Raji (cell line): ENCODE data around the gene LEKR1.

Source experiments
- POLR2A ChIP-seq: IDR thresholded peaks from 2 replicates; pipeline ENCODE4 v1.6.1; 2011; ENCODE audit warnings: low read depth, low read length, control low read depth; ENCODE audit not compliant: insufficient read depth

LEKR1 gene

GRCh38 chr3:156797368-156797767 lies 28.8 kb upstream of the LEKR1 start:
- no peak for TF ChIP-seq POLR2A

GRCh38 chr3:156801746-156802145 lies 24.4 kb upstream of the LEKR1 start:
- no peak for TF ChIP-seq POLR2A

DNA sequence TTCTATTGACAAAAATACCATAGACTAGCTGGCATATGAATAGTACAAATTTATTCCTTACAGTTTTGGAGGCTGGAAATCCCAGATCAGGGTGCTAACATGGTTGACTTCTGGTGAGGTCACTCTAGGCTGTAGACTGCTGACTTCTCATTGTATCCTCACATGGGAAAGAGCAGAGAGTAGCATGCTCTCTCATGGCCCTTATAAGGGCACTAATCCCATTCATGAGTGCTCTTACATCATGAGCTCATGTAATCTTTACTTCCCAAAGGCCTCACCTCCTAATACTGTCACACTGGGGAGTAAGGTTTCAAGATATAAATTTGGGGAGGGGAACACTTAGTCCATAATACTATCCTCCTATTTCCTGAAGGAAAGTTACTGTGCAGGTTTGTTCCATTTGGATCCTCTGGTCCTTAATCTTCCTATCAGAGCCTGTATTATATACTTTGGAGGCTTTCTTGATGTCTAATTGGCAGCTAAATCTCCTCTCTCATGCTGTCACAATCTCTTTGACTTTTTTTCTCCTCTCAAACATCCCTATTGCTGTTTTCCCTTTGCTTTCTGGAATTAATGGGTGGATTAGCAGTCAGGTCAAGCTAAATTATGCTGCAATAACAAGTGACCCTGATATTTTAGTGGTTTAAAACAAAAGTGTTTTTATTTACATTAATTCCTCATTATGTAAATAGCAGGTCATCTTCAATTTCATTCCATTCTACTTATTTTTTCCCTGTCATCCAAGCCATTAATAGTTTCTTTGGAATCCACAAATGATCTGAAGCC lies 23.1 kb upstream of the LEKR1 start:
- no peak for TF ChIP-seq POLR2A

DNA sequence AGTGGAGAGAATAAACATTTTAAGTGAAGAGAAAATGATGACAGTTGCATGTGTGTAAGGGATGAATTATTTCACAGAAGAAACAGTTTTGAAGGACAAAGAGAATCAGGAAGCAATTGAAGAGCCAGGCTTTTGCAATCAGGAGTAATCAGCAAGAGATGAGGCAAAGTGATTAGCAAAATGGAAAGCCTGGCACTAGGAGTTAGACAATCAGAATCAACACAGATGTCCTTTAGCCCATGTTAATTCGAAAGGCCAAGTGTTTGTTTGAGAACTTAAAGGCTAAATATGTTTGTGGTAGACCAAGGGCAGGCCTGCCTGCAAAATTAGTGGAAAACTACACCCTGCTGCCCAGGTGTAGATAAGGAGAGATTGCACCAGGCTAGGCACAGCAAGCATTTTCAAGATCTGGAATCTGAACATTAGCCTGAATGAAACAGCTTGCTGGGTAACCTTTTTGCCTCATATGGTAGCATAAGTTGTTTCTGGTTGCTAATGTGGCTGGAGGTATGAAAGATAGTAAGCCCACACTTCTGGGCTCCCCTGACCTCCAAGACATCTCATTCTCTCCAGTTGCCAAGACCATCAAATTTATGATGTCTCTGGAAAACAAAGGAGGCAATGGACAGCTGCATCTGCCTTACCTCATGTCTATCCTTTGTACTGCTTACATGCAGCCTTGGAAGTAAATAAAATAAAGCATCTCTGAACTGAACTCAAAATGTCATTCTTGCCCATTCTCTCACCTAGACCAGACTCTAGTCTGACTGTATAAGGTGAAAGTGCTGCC lies 22.0 kb upstream of the LEKR1 start:
- no peak for TF ChIP-seq POLR2A

DNA sequence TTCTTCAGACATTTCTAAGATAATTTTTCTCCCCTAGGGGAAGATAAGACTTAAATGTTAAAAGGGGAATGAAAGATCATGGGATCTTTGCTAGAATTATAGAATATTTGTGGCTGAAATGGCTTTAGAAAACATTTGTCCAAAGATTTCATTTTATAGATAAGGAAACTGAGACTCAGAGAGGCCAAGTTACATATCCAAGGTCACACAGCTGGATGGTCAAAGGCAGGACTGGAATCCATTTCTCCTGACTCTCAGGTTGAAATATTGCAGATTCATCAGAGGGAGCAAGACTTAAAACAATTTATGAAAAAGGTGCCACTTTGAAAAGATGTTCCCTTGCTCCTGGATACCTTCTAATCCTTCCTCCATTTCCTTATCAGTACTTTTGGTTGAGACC lies 19.5 kb upstream of the LEKR1 start:
- TF ChIP-seq POLR2A: no peak

- TF ChIP-seq POLR2A: no peak
Observed at GRCh38 chr3:156808025-156808424, 18.1 kb upstream of the LEKR1 start.

DNA sequence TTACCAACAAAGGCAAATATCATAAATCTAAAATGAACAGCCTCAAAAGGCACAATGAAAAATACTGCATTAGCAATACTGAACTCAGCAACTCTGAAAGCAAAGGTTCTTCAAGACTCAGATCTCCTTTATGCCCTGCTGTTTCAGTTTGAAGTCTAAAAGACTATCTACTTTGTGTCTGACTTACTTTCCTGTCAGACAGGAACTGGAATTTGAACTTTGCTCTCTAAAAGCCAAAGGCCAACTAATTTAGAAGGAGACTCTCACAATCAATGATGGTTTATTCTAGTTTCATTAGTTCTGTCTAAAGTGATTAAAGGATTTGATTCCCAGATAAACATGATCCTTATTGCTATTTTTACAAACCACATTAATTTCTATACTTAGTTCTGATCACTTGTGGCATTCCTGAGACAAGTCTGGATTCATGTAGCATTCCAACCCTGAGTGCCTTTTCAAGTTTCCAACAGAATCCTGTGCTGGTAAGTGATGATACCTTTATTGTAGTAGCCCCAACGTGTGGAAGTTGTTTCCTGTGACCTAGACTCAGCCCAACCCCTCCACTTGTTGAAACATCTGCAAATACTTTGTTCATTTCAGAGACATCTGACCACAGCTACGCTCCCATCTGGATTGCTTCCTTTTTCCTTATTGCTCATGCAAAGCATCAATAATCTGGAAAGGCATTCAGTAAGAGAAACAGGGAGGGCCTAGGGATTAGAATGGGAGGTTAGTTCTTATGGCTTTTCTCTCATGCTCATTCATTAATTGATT lies 14.9 kb upstream of the LEKR1 start:
- no peak for TF ChIP-seq POLR2A

GRCh38 chr3:156812521-156813335 lies 13.4 kb upstream of the LEKR1 start:
- no peak for TF ChIP-seq POLR2A

DNA sequence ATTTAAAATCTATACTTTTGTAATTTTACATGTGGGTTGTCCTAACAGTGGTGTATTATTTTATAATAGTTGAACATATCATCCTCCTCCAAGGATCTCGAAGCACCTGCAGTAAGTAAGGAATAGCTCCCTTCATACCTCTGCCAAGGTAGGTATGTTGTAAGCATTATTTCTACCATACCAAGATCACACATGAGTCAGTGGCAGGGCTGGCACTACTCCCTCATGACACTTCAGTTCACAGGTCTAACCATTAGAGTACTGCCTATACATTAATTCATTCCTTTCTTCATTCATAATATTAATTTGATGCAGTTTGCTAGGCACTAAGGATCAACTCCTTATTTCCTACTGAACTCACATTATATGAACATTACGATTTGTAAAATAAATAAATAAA lies 11.9 kb upstream of the LEKR1 start:
- TF ChIP-seq POLR2A: no peak

- no peak for TF ChIP-seq POLR2A
Observed at GRCh38 chr3:156816091-156816793, 9.9 kb upstream of the LEKR1 start.

GRCh38 chr3:156816794-156817645 lies 9.1 kb upstream of the LEKR1 start:
- 0 out of 2 replicates have a peak, but pooled peaks have one; percentile 14 for TF ChIP-seq POLR2A

- TF ChIP-seq POLR2A: no peak
Observed at GRCh38 chr3:156817646-156818272, 8.4 kb upstream of the LEKR1 start.

DNA sequence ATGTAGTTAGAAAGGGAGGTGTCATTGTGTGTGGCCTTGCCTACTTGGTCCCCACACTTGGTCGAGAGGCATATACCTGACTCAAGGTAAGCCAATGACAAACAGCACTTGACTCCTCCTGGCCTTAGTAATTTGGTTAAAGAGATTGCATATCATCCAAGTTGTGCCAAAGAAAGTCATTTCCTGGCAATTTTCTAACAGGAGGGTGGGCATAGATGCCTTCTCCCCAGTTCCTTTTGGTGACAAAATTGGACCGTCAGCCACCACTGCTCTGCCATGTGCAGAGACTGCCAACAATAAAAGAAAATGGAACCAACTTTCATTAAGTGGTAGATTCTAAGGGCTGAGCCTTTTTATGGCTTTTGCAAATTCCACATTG lies 7.9 kb upstream of the LEKR1 start:
- no peak for TF ChIP-seq POLR2A
